Uterus (tissue), 2 donors: ENCODE results near the gene SFXN1.

Source experiments
- POLR2A ChIP-seq, 2 donors: fragments of 450-650 bp; IDR thresholded peaks; one replicate each; pipeline ENCODE4 v1.6.1; 2016; ENCODE audit warnings: antibody characterized with exemption in 2 of 2, mild to moderate bottlenecking in 1 of 2, moderate library complexity in 1 of 2
- TF ChIP-seq, protein P1 (sequence below), 4 experiments: fragments of 200-600 bp in 2 of 4; fragments of 450-650 bp in 2 of 4; sonication (generic) in 2 of 4; IDR thresholded peaks; one replicate each; pipeline ENCODE4 v1.5.1; 2016 to 2019; ENCODE audit warnings: antibody characterized with exemption in 4 of 4, mild to moderate bottlenecking in 2 of 4, moderate library complexity in 1 of 4

DNA sequence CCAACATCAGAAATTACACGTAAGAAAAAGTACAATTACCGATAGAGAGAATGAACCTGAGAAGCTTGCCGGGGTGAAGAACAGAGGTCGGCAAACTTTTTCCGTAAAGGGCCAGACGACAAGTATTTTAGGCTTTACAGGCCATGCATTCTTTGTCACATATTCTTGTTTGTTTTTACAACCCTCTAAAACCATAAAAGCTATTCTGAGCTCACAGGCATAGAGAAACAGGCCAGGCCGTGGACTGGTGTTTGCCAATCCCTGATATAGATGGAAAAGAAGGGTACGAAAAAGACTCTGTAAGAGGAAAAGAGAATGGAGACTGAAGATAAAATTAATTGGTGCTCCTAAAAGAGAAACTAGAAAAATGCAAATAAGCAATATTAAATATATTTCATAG, 15.4 kb downstream of the SFXN1 start:
- TF ChIP-seq, protein P1, sequence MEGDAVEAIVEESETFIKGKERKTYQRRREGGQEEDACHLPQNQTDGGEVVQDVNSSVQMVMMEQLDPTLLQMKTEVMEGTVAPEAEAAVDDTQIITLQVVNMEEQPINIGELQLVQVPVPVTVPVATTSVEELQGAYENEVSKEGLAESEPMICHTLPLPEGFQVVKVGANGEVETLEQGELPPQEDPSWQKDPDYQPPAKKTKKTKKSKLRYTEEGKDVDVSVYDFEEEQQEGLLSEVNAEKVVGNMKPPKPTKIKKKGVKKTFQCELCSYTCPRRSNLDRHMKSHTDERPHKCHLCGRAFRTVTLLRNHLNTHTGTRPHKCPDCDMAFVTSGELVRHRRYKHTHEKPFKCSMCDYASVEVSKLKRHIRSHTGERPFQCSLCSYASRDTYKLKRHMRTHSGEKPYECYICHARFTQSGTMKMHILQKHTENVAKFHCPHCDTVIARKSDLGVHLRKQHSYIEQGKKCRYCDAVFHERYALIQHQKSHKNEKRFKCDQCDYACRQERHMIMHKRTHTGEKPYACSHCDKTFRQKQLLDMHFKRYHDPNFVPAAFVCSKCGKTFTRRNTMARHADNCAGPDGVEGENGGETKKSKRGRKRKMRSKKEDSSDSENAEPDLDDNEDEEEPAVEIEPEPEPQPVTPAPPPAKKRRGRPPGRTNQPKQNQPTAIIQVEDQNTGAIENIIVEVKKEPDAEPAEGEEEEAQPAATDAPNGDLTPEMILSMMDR (IDR thresholded peaks at IDR 0.05) = no peak
- TF ChIP-seq POLR2A (IDR thresholded peaks at IDR 0.05) = no peak
